HG02840 (cell line): ENCODE data around the gene LTBP3.
A peak's percentile ranks its signal among the peaks of the same experiment; 100 is the strongest.

Source experiments
- ATAC-seq: cut with Tn5 transposase; IDR thresholded peaks from one replicate; pipeline ENCODE4 v1.9.1; 2021; ENCODE audit warnings: mild to moderate bottlenecking, moderate library complexity, moderate number of reproducible peaks; ENCODE audit not compliant: unreplicated experiment, low FRiP score

Gene LTBP3

GRCh38 chr11:65498977-65499712, 59.0 kb downstream of the LTBP3 start, which contains the start of gene MALAT1:
Gene MALAT1, plus strand, starts transcription at chr11:65499045.
- peak; percentile 33 for ATAC-seq

- ATAC-seq, result no peak
Measured at GRCh38 chr11:65498727-65498976, 59.5 kb downstream of the LTBP3 start.

DNA sequence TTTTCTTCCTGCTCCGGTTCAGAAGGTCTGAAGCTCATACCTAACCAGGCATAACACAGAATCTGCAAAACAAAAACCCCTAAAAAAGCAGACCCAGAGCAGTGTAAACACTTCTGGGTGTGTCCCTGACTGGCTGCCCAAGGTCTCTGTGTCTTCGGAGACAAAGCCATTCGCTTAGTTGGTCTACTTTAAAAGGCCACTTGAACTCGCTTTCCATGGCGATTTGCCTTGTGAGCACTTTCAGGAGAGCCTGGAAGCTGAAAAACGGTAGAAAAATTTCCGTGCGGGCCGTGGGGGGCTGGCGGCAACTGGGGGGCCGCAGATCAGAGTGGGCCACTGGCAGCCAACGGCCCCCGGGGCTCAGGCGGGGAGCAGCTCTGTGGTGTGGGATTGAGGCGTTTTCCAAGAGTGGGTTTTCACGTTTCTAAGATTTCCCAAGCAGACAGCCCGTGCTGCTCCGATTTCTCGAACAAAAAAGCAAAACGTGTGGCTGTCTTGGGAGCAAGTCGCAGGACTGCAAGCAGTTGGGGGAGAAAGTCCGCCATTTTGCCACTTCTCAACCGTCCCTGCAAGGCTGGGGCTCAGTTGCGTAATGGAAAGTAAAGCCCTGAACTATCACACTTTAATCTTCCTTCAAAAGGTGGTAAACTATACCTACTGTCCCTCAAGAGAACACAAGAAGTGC, 60.0 kb downstream of the LTBP3 start:
- ATAC-seq, result no peak

DNA sequence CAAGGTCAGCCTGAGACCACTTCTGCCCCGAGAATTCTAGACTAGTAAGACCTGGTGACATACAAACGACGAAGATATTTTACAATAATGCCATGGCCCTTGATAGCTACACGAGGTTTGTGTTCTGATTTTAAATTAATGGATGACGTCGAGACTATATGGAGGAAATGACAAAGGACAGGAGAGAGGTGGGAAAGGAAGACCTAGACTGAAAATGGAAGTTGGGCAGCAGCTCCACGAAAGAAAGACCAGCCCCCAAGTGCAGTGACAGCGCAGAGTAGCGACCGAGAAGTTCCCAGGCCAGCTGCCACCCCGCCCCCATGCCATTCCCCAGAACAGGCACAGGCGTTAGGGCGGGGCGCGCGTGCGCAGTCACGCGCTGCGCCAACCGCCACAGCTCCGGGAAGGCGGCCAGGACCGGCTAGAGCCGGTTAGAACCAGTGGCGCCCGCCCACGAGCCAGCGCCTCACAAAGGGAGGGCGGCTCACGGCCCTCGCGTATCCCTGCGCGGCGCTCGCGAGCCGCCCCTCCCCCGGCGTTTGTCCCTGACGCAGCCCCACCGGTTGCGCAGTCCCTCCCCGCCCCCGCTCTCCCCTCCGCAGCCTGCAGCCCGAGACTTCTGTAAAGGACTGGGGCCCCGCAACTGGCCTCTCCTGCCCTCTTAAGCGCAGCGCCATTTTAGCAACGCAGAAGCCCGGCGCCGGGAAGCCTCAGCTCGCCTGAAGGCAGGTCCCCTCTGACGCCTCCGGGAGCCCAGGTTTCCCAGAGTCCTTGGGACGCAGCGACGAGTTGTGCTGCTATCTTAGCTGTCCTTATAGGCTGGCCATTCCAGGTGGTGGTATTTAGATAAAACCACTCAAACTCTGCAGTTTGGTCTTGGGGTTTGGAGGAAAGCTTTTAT, 60.8 kb downstream of the LTBP3 start:
- ATAC-seq, result peak; percentile 54

DNA sequence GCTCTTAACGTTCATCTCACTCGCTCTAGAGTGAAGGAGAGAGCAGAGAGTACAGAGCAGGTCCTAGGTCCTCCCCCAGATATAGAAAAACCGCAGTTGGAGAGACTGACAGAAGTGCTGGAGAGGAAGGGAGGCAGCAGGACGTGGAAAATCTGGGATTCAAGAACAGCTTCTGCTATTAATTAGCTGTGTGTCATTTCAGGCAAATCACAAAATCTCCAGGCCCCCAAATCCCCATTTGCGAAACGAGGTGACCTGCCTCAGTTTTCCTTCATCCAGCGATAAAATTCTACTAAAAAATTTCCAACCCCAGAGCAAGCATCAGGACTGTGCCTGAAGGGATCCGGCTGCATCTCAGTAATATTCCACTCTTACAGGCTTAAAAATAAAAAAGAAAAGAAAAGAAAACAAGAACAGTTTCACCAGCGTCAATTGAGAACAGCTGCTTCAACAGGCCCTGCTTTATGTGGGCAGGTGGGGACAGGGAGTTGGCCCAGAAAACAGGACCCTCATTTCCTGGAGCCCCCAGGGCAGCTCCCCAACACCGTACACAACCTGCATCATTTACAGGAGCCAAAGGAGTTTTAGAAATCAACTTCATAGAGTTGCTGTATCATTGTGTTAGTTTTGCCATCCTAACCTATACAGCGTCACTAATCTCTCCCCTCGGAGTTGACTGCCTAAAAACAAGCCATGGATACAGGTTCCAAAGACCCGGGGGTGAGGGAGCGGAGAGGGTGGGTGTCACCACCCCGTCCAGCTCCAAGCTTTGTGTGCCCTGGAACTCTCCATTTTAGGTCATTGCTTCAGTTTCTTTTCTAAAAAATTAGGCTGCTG, 61.6 kb downstream of the LTBP3 start:
- ATAC-seq, result no peak

DNA sequence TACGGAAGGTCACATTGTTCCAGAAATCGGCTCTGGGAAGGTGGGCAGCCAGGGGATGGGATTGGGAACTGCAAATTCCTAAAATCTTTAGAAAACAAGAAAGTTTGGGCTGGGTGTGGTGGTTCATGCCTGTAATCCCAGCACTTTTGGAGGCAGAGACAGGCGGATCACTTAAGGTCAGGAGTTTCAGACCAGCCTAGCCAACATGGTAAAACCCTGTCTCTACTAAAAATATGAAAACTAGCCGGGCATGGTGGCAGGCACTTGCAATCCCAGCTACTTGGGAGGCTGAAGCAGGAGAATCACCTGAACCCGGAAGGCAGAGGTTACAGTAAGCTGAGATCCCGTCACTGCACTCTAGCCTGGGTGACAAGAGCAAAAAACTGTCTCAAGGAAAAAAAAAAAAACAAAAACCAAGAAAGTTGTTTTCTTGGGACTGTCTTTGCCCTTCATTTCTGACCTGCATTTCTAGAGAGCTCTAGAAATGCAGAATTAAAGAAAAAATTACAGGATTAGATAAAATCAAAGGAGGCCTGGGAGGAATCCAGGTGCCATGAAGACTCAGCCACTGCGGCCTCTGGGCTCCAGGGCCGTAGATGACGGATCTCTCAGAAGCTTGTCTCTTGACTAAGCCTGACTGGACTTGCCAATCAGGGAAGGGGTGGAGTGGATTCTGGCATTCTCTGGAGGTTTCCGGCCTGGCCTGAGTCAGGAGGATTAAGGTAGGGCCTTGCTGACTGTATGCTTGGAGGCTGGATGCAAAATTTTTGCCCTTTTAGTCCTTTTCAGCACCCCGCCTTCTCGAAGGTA, 64.6 kb downstream of the LTBP3 start:
- ATAC-seq, result no peak

GRCh38 chr11:65492637-65493366, 65.4 kb downstream of the LTBP3 start:
- ATAC-seq, result no peak

GRCh38 chr11:65492387-65492636, 65.8 kb downstream of the LTBP3 start:
- ATAC-seq, result no peak

DNA sequence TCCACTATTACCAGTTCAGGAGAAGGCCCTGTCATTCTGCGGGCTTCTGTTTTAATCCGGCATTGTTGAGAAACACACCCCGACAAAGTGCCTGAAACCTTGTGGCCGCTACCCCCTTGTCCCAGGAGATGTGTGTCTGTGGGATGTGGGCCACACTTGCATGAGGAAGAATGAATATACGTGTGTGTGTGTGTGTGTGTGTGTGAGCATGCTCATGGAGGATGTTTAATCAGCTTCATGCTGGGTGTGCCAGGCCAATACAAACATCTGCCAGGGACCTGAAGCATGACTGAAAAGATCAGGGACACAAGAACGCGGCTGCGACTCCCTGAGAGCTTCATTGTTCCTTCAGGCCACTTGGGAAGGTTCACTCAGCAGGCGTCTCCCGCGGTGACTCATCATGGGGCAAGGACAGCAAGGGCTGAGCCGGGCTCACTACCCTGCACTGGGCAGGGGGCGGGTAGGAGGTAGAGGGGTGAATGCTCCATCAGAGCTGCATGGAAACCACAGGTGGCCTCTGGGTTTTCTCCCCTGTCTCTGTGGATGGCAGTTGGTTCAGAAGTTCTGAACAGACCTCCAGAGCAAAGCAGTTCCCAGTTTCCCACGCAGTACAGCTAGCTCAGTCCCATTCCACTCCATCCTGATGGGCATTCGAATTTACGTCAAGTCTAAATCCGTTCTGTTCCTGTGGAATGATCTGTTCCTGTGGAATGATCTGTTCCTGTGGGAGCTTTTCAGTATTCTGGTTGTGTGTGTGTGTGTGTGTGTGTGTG, 66.4 kb downstream of the LTBP3 start:
- ATAC-seq, result no peak

- no peak for ATAC-seq
Measured at GRCh38 chr11:65491163-65491465, 67.0 kb downstream of the LTBP3 start.

DNA sequence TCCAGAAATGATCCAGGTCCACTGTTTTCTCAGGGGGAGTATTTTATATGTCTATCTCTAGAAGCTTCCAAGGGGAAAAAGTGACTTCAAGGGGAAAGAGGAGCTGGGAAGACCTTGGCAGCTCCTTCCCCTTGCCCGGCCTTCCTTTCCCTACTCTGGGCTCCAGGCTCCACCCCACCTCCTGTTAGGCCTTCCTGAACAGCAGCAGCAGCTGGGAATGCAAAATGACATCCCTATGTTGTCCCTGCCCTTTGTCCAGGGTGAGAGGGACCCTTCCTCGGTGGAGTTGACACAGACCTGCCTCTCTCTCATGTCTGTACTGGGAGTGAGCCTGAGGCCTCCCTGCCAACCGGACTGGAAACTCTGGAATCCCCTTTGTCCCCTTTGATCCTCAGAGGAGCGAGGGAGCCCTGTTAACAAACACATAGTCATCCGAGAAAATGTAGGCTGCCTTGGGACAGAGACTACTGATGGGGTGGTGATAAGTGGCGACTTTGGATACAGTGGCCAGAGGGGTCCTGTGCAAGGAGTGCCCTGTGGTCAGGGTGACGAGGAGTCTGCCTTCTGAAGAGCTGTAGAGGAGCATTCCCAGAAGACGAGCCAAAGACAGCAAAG, 68.3 kb downstream of the LTBP3 start:
- no peak for ATAC-seq

DNA sequence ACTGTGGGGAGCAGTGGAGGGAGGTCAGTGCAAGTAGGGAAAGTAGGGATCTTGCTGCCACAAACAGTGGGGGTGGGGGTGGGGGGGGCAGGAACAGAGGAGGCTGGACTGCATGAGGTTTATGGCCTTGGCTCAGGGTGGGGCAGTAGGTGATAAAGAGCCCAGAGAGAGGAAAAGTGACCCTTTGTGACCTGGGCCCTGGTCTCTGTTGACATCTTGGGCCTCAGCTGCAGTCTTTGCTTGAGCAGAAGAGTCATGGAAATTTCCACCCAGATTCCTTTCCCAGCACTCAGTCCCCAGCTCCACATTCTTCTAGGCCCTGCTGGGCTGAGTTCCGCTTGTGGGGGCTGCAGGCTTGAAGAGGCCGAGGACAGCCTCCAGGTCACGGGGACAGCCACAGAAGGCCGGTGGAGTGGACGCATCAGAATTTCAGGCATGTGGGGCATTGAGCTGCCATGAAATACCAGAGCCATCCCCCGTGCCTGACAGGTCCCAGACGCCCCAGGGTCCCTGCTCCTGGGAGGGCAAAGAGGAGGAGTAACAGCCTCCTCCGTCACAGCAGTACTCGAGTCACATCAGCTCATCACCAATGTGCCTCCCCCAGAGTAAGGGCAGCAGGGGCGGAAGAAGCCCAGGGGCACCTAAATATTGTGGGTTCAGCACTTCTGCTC, 69.0 kb downstream of the LTBP3 start:
- no peak for ATAC-seq
